Astrocyte of the cerebellum (primary cell): ENCODE measurements around the gene CD40LG.

ENCODE experiments used
- DNase-seq: peaks from one replicate; pipeline ENCODE4 v3.0.0-alpha.2; 2011; ENCODE audit warnings: low read depth
- H3K4me3 ChIP-seq: 2 replicates; pipeline ENCODE4 v1.5.1; 2011; ENCODE audit warnings: mild to moderate bottlenecking, low read depth, low read length, moderate library complexity
- CTCF ChIP-seq: IDR thresholded peaks from 2 replicates; pipeline ENCODE4 v1.5.1; 2012; ENCODE audit warnings: low read length, low read depth, moderate library complexity, mild to moderate bottlenecking; ENCODE audit errors: missing control alignments
- in situ Hi-C: cut with HindIII; loops from 2 replicates; pipeline ENCODE4 v1.10.0; 2017; ENCODE audit warnings: low sequenced_read_pairs

Gene CD40LG

GRCh38 chrX:136647677-136648360, at the start of gene CD40LG:
Gene CD40LG (plus strand): TSS chrX:136648158. CDS start chrX:136648249, 91 bp downstream.
- no peak within 1 kb of the TSS for H3K4me3 ChIP-seq
- in situ Hi-C loops = no loop called here
- no peak for TF ChIP-seq CTCF
- no peak for DNase-seq

- H3K4me3 ChIP-seq = no peak overlapping the region
- no peak for DNase-seq
- no peak for TF ChIP-seq CTCF
- in situ Hi-C loops = no loop called here
These were observed 49.3 kb upstream of the CD40LG start for GRCh38 chrX:136598631-136599030.

- H3K4me3 ChIP-seq = no peak overlapping the region
- no peak for TF ChIP-seq CTCF
- in situ Hi-C loops = no loop called here
- DNase-seq = no peak
These were observed 47.9 kb upstream of the CD40LG start for GRCh38 chrX:136600059-136600458.

GRCh38 chrX:136607236-136607635, 40.7 kb upstream of the CD40LG start:
- no peak overlapping the region for H3K4me3 ChIP-seq
- no peak for DNase-seq
- TF ChIP-seq CTCF = no peak
- in situ Hi-C loops = no loop called here

- no peak for TF ChIP-seq CTCF
- in situ Hi-C loops = no loop called here
- DNase-seq = no peak
- H3K4me3 ChIP-seq = no peak overlapping the region
These were observed 39.5 kb upstream of the CD40LG start for GRCh38 chrX:136608295-136608933.

- no peak for DNase-seq
- H3K4me3 ChIP-seq = no peak overlapping the region
- no peak for TF ChIP-seq CTCF
These were observed 30.8 kb upstream of the CD40LG start for GRCh38 chrX:136616987-136617685.

More at GRCh38 chrX:136616987-136617685, 30.8 kb upstream of the CD40LG start:
- in situ Hi-C loops = no loop called here
